Dermis microvascular lymphatic vessel endothelial cell (primary cell): ENCODE data around the gene SLC2A1. TPM values are rescaled to one million over a fixed set of nuclear protein-coding genes. Genes with fewer than 3 reads are reported as not detected.
"Not testable (repeated sequence)": the region's sequence is repeated elsewhere in the genome, so short reads cannot be mapped to it uniquely, and the experiment has no call there.

Source experiments
- DNase-seq, 2 donors: peaks; one replicate each; pipeline versions ENCODE4 v3.0.0 to v3.0.0-alpha.2; 2010; ENCODE audit warnings: low read depth in 2 of 2
- total RNA-seq: library from RNA; depleted of rRNA; stranded (reverse); fragments of >200 nt; gene quantifications from 2 replicates; pipeline ENCODE4 v1.2.1, GENCODE V29; 2014

Gene SLC2A1
- total RNA-seq, 1 donor from 2014 or later, result 10.4 TPM

DNA sequence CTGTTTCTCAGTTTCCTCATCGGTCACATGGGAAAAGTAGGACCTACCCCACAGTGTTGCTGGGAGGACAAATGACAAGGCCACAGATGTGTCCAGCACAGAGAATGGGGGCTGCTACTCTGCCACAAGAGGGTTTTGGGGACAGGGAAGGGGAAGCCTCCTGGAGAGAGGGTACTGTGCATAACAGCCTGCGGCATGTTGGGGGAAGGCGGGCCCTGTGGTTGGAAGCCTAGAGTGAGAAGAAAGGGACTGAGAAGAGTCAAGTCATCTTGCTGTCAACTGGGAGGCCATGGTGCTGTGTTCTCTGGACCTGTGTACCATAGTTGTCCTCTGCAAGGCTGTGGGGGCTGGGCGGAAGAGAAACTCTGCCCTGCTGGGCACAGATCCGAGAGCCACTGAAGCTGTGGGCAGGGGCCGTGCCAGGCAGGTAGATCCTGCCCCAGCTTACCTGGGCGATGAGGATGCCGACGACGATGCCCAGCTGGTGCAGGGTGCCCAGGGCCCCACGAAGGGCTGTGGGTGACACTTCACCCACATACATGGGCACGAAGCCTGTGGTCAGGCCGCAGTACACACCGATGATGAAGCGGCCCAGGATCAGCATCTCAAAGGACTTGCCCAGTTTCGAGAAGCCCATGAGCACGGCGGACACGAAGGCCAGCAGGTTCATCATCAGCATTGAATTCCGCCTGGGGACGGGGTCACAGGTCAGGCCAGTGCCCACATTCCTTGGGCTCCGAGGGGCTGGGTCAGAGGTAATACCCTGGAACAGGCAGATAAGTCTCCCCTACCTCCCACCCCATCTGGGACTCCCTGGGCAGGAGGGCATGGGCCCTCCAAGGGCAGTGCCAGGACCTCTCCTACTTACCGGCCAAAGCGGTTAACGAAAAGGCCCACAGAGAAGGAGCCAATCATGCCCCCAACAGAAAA, 28.2 kb downstream of the SLC2A1 start:
- no peak for DNase-seq

DNA sequence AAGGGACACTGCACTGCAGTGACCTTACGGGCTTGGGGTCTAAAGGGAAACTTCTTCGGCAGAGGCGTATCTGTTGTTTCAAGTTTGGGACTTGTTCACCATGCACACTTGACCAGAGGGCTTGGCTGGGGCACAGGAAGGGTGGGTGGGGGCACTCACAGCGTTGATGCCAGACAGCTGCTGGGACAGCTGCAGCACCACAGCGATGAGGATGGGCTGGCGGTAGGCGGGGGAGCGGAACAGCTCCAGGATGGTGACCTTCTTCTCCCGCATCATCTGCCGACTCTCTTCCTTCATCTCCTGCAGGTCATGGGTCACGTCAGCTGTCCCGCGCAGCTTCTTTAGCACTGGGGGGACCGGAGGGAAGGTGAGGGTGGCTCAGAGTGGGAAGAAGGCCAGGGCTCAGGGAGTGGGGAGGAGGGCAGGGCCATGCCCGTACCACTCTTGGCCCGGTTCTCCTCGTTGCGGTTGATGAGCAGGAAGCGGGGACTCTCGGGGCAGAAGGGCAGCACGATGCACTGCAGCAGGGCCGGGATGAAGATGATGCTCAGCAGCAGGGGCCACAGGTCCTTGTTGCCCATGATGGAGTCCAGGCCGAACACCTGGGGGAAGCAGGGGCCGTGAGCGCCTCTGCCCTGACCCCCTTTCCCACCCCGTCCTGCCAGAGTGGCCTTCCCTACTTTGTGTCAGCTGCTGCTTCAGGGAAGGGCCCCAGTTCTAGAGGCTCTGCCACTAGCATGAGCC, 29.1 kb downstream of the SLC2A1 start:
- no peak for DNase-seq

DNA sequence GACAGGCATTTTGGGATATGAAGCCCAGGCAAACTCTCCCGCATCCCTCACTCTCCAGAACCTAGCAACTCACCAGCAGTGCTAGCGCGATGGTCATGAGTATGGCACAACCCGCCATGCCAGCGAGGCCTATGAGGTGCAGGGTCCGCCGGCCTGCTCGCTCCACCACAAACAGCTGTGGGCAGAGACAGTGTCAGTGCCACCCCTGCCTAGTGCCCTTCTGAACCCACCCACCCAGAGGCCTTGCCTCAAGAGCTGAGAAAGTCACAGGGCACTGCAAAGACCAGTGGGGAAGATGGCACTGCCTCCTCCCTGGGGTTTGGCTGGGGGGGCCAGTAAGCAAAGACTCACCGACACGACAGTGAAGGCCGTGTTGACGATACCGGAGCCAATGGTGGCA, 29.8 kb downstream of the SLC2A1 start:
- DNase-seq, result no peak

DNA sequence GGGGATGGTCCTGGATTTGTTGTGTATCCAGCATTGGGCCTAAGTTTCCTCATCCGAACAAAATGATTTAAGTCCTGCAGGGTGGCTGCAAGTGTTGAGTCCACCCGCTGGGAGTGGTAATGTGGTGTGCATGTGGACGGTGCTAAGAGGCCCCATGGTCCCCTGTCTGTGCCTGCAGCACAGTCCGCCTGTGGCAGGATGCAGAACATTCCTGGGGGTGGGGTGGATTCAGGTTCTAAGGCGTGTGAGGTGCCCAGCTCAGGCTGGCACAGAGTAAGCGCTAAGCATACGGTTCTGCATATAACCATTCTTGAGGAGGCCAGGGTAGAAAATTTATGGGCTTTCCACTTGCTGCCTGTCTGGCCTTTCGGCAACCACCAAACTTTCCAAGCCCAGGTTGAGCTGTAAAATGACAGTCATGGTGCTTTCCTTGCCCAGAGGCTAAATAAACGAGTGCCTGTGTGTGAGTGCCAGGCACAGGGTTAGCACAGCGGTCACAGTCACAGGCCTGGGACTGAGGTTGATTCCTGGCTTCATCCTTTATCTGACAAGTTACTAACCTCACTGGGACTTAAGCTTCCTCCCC, 30.7 kb downstream of the SLC2A1 start:
- DNase-seq, result no peak

DNA sequence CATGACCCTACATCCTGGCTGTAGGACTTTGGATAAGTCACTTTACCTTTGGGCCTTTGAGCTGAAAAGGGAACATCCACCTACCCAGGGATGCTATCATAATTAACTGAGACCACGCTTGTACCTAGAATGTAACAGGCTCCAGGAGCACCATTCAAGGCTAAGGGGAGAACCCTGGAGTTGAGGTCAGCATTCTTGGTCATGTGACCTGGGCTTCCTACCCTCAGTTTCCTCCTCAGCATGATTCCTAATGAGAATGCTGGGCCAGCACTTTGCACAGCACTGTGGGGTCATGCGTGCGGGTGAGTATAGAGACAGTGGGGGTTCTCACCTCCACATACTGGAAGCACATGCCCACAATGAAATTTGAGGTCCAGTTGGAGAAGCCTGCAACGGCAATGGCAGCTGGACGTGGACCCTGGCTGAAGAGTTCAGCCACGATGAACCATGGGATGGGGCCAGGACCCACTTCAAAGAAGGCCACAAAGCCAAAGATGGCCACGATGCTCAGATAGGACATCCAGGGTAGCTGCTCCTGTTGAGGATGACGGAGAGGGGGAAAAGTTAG, 31.3 kb downstream of the SLC2A1 start:
- DNase-seq, result no peak

DNA sequence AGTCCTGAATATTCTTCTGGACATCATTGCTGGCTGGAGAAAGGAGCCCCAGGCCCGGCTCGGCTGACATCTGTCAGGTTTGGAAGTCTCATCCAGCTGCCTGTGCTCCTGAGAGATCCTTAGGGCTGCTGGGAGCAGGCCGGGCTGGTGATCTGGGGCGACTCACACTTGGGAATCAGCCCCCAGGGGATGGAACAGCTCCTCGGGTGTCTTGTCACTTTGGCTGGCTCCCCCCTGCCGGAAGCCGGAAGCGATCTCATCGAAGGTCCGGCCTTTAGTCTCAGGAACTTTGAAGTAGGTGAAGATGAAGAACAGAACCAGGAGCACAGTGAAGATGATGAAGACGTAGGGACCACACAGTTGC, 31.8 kb downstream of the SLC2A1 start:
- no peak for DNase-seq

DNA sequence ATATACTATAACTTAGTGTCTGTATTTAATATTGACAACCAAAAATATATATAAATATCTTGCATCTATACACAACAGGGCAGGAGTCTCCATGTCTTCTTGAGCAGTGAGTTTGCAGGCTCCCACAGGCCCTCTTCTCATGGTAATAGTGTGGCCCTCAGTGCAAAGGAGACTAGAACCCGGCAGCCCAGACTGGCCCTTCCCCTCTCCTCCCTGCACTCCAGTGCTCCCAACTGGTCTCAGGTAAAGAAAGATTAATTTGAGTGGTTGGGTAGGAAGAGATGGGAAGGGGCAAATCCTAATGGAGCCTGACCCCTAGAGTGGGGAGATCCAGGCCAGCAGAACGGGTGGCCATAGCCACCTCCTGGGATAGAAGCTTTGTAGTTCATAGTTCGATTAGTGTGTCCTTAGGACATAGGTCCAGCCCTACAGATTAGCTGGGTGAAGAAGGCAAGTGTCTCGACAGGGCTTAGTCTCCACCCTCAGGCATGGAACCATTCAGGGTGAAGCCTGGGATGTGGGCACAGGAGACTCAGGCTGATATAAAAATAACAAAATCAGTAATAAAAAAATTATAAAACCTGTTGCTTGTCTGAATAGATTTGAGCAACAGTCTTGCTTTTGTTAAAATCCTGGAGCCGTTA, 32.3 kb downstream of the SLC2A1 start:
- no peak for DNase-seq

DNA sequence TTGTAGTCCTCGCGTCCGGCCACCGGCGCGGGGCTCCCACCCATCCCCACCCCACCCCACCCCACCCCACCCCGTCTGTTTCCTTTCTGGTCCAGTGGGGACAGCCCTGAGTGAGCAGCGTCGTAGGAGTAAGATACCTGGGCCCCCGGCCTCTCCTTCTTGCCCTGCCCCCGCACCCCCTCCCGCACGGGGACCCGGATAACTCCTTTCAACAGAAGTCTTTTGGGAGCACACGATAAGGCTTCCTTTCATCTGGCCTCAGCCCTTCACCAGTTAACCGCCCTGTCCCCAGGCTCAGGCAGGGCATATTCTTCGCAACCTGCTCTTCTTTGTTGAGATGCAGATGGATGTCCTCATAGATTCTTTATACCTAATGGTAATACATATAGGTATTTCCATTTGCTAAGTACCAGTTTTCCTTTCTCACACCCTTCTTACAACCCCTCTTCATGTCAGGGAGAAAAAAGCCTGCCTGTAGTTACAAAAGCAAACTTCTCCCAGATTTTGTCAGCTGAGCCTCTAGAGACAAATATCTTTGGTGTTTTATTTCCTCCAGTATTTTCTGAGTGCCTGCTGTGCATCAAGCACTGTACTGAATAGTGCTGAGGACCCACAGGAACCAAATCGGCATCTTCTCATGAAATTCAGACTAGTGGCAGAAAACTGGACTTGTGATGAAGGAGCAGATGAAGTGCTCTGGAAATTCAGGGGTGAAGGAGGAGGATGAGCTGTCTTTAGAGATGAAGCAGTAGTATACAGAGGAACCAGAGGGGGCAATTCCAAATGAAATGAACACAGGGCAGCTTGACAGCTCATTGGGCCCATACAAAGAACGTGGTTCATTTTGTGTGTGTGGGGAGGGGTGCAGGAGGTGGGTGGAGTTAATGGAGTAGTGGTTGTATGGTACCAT, 33.6 kb downstream of the SLC2A1 start:
- no peak for DNase-seq

DNA sequence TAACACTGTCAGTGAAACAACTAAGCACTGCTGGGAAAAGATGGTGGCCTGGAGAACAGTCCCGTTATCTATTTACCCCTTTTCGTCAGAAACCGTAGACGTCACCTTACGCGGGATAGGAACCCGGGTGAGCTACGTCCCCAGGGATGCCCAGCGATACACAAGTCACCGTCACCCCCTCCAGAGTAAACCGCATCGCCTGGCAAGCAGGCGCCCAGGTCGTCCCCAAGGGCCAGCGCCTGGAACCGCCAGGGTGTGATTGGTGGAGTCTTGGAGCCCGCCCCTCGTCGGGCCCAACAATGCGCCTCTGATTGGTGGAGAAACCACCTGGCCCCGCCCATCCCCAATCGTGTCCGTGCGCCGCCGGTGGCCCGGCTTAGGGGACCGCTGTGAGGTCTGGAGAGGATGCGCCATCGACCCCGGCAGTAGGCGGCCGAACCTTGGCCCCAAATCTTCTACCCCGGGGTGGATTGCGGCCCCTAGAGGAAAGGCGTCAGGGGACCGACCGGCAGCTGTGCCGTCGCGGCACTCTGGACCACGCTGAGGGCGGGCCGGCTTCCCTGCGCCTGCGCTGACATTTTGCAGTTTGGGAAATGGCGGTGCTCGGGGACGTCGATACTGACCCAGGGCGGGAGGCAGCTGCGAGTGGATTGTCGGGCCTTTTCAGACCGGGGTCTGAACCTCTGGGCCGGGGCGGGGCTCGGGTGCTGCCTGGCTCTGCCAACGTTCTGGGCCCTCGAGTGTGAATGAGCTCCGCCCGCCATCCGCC, 34.4 kb downstream of the SLC2A1 start:
- peak; percentile 75 to 91 for DNase-seq

DNA sequence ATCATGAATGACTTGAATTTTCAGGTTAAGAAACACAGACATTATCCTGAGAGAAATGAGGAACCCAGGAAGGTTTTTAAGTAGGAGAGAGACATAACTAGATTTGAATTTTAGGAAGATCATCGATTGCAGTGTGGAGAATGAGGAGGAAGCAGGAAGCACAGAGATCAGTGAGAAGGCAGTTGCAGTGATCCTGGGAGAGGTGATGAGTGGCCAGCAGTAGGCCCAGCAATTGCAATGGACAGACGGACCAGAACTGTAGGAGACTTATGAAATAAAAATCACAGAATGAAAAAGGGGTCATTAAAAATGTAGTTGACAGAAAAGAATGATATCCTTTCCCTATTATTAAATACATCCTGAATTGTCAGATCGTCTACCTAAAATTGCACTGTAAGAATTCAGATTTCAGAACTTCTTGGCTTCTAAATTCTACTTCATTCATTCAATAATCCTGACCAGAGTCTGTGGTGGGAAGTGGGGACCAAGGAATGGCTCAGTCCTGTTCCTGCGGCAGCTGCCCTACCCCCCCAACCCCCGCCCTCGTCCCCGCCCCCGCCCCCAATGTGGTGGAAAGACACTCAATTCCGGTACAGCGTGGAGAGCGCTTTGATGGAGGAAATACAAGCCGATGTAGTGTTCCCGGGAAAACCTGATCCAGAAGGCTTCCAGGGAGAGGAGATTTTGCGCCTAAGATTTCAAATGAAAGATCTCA, 35.1 kb downstream of the SLC2A1 start:
- peak in 1 of 2 donors; percentile 6 for DNase-seq

DNA sequence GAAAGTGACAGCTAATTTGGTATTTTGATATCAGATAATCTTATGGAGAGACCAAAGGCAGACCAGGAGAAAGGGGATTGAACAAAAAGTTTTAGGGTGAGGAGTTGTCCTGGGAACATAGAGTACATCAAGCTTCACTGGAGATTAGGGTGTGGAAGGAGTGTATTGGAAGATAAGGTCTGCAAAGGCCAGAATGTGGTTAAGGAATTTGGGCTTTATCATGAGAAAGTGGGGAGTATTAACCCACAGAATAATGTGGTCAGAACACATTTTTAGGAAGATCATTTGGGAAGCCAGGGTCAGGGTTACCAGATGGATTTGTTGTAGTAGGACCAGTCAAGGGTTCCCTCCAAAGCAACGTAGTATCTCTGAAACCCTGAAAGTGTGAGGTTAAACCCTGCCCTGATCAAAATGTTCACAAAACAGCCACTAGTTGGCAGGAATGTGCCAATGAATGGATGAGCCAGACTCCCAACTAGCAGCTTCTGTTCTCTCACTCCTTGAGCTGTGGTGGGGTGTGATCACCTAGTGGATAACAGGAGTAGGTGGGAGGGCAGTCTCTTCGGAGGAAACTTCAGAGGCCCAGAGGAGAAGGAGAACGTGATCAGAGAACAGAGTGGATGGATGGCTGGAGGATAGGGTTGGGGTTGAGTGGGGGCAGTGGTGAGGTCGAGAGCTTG, 35.8 kb downstream of the SLC2A1 start:
- DNase-seq, result peak in 1 of 2 donors; percentile 73

DNA sequence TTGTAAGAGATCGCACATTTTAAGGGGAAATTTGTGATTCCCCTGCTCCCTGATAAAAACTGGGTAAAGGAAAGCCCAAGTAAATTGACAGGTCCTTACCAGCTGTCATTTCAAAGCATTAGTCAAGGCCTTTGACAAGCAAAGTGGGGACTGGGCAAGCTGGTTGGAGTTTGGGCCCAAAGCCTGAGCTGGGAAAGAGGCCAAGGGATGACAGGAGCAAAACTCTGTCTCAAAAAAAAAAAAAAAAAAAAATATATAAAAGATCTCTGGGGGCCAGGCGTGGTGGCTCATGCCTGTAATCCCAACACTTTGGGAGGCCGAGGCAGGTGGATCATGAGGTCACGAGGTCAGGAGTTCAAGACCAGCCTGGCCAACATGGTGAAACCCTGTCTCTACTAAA, 36.9 kb downstream of the SLC2A1 start:
- no peak for DNase-seq

DNA sequence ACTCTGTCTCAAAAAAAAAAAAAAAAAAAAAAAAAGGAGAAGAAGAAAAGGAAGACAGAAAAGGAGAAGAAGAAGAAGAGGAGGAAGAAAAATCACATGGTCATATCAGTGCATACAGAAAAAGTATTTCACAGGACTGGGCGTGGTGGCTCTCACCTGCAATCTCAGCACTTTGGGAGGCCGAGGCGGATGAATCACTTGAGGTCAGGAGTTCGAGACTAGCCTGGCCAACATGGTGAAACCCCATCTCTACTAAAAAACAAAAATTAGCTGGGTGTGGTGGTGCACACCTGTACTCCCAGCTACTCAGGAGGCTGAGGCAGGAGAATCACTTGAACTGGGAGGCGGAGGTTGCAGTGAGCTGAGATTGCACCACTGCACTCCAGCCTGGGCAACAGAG, 39.0 kb downstream of the SLC2A1 start:
- not testable (repeated sequence) for DNase-seq

DNA sequence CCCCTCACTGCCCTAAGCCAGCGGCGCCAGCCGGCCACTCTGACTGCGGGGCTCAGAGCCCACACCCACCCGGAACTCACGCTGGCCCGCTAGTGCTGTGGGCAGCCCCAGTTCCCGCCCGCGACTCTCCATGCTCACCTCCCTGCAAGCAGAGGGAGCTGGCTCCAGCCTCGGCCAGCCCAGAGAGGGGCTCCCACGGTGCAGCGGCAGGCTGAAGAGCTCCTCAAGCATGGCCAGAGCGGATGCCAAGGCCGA, 41.5 kb downstream of the SLC2A1 start:
- DNase-seq, result no peak

DNA sequence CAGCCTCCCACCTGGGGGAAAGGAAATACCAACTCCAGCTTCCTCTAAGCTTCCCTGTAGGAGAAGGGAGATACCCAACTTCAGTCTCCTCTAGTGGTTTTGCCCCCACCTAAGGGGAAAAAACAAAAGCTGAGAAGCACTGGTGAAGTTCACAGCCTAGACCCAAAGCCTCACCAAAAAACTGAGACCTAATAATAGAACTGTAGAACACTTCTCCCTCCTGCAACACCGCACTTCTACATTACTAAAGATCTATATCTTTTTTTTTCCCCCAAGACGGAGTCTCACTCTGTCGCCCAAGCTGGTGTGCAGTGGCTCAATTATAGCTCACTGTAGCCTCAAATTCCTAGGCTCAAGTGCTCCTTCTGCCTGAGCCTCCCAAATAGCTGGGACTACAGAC, 43.2 kb downstream of the SLC2A1 start:
- no peak for DNase-seq

DNA sequence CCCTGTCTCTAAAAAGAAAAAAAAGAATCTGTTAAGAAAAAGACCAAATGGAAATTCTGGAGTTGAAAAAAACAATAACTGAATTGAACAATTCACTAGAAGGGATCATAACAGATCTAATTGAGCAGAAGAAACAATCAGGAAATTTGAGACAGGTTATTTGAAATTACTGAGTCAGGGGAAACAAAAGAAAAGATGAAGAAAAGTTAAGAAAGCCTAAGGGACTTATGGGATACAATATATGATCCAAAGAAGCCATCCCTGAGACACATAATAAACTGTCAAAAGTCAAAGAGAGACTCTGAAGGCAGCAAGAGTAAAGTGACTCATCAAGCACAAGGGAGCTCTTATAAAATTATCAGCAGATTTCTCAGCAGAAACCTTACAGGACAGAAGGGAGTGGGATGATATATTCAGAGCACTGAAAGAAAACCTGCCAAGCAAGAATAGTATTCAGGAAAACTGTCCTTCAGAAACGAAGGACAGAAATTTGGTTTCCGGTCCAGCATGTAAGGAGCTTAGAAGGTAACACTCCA, 44.5 kb downstream of the SLC2A1 start:
- no peak for DNase-seq

DNA sequence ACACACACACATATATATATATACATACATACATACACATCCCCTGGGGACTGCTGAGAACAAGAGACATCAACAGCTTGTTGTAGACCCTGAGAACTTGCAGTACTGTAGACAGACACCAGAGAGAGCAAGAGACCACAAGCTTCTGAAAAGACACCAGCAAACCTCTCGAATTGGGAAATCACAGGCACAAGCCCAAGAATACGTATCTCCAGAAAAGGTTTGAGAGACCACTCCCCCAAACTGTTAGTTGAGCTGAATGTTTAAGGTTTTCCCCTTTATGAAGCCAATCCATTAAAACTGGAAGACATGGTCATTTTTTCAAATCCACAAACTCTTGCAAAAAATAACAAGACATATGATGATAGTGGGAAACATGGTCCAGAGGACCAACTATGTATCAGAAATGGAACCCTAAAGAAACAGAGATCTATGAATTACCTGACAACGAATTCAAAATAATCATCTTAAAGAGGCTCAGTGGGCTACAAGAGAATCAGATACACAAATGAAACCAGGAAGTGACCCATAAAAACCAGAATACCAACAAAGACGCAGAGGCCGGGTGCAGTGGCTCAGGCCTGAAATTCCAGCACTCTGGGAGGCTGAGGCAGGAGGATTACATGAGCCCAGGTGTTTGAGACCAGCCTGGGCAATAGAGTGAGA, 45.1 kb downstream of the SLC2A1 start:
- peak; percentile 76 to 78 for DNase-seq

DNA sequence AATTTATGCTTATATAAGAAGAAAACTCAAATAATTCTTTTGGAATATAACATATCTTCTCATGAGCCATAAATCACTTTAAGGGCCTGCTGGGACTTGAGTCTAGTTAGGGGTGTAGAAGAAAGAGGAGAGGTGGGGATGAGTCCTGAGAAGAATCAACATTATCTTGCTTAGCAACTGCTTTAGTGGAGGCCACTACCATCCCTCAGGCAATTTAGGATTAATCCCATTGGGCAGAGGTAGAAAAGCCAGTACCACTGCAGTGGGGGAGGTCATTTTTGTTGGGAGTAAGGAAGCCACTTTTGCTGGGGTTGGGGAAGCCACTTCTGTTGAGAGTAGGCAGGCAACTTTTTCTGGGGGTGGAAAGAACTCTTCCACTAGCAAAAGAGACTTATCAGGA, 47.7 kb downstream of the SLC2A1 start:
- no peak for DNase-seq
